Activated CD8-positive, alpha-beta memory T cell treated with anti-CD3 and anti-CD28 coated beads, Interleukin-2, amount 10 ng/mL, durations not matched to agents 7 days and 5 days (primary cell): ENCODE results near the gene PRKAR1B. TPM values are rescaled to one million over a fixed set of nuclear protein-coding genes. Genes with fewer than 3 reads are reported as not detected.

ENCODE experiments used
- ATAC-seq: fragments of 150-1000 bp; cut with Tn5 transposase; one replicate; pipeline ENCODE4 v1.10.0; 2021; ENCODE audit warnings: moderate library complexity
- CTCF ChIA-PET: fragments of 350-600 bp; sonication (Branson Sonifier 250); formaldehyde crosslinking; loops from one replicate; lab custom pipeline; 2021; ENCODE audit warnings: antibody characterized with exemption; lab: Charles Lee
- DNase-seq: peaks from one replicate; pipeline ENCODE4 v3.0.0-alpha.2; 2020
- H3K27ac Mint-ChIP-seq: one replicate; pipeline ENCODE4 v1.8.0; 2021; ENCODE audit warnings: mild to moderate bottlenecking, mixed read lengths
- H3K27me3 Mint-ChIP-seq: one replicate; pipeline ENCODE4 v1.8.0; 2021; ENCODE audit warnings: mixed read lengths
- H3K36me3 Mint-ChIP-seq: one replicate; pipeline ENCODE4 v1.8.0; 2021; ENCODE audit warnings: mild to moderate bottlenecking, mixed read lengths
- H3K4me1 Mint-ChIP-seq: one replicate; pipeline ENCODE4 v1.8.0; 2021; ENCODE audit warnings: mixed read lengths
- H3K4me3 Mint-ChIP-seq: one replicate; pipeline ENCODE4 v1.8.0; 2021; ENCODE audit warnings: mild to moderate bottlenecking, moderate library complexity, mixed read lengths
- H3K9me3 Mint-ChIP-seq: one replicate; pipeline ENCODE4 v1.8.0; 2022; ENCODE audit warnings: low read depth, mixed read lengths
- total RNA-seq, 2 experiments: library from RNA; stranded (reverse); gene quantifications; one replicate each; pipeline ENCODE4 v1.2.3, GENCODE V29; 2021

The PRKAR1B gene
- total RNA-seq, 2 experiments from 2014 or later = 22.6 to 25.0 TPM

- Mint-ChIP-seq H3K9me3 (peaks cover 9% of the 10 kb centered on the region), H3K4me1 (no peaks in the 10 kb centered on the region), H3K36me3 (peaks cover 26% of the 10 kb centered on the region), H3K27me3 (no peaks in the 10 kb centered on the region), H3K4me3 (no peak overlapping the region), H3K27ac (no peak overlapping the region)
- ATAC-seq (no peak), DNase-seq (no peak)
- CTCF ChIA-PET = no interaction called here
These were observed 25.9 kb downstream of the PRKAR1B start for GRCh38 chr7:701086-701671.

DNA sequence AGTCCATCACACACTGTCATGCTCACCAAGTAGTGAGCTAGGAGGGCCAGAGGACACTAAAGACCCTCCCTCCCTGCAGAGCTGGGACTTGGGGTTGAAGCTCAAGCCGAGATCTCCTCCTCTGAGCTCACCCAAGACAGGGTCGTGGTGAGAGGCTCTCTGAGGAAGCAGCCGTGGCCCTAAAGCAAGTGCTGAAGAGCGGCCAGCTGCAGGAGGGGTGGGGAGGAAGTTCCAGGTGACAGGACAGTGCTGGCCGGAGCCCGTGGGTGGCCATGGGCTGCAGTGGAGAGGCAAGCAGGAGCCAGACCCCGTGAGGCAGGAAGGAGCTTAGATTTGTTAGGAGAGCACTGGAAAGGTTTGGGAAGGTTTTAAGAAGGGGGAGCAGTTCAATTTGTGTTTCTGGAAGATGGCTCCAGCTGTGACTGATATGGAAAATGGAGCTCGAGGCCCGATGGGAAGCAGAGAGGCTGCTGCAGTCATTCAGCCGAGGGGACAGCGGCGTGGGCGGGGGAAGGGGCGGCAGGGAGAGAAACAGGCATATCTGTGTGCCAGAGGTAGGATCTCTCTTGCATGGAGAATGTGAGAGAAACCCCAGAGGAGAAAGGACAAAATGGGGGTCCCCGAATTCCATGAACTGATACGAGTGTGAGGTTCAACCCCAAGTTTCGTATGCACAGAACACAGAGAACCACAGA lies 27.5 kb downstream of the PRKAR1B start:
- Mint-ChIP-seq H3K4me3 (no peak overlapping the region), H3K4me1 (no peaks in the 10 kb centered on the region), H3K9me3 (peaks cover 9% of the 10 kb centered on the region), H3K27ac (no peak overlapping the region), H3K27me3 (no peaks in the 10 kb centered on the region), H3K36me3 (peaks cover 25% of the 10 kb centered on the region)
- no peak for DNase-seq
- CTCF ChIA-PET = no interaction called here
- no peak for ATAC-seq

DNA sequence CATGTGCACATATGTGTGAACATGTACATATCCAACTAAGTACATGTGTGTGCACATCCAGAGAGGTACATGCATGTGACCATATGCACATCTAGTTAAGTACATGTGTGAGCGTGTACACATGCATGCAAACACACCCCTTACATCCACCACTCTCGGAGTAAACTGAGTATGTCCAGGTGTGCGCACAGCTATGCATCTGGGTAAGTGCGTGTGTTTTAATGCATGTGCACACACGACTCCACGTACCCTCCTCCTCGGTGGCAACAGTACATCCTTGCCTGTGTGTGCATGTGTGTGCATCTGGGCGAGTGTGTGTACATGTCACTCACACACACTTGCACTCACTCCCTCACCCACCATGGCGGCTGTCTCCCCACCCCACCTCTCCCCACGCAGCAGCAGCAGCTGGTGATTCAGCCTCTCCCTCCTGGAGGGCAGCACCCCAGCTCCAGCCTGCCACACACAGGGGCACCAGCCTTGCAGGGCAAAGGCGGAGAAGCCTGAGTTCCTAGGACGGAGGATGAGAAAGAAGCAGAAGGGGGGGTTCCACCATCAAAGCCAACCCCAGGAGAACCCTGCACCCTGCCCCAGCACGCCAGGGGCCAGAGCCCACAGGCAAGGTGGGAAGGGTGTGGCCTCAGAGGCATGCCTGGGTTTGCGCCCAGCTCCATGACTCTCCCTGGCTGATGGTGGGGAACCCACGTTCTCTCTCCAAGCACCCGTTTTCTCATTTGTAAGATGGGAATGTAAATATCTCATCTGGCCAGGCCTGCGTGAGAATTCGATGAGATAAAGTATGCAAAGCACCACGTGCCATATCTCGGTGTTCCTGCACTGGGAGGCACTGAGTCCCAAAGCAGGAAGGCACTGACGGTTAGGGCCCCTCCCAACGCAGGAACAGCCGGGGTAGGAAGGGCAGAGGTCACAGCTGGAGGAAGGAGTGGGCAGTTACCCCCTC lies 28.3 kb downstream of the PRKAR1B start:
- peaks cover 5% of the 10 kb centered on the region for H3K9me3 Mint-ChIP-seq
- CTCF ChIA-PET = no interaction called here
- ATAC-seq = no peak
- H3K27me3 Mint-ChIP-seq = no peaks in the 10 kb centered on the region
- no peaks in the 10 kb centered on the region for H3K4me1 Mint-ChIP-seq
- H3K36me3 Mint-ChIP-seq = peaks cover 21% of the 10 kb centered on the region
- no peak for DNase-seq
- H3K27ac Mint-ChIP-seq = no peak overlapping the region
- H3K4me3 Mint-ChIP-seq = no peak overlapping the region

DNA sequence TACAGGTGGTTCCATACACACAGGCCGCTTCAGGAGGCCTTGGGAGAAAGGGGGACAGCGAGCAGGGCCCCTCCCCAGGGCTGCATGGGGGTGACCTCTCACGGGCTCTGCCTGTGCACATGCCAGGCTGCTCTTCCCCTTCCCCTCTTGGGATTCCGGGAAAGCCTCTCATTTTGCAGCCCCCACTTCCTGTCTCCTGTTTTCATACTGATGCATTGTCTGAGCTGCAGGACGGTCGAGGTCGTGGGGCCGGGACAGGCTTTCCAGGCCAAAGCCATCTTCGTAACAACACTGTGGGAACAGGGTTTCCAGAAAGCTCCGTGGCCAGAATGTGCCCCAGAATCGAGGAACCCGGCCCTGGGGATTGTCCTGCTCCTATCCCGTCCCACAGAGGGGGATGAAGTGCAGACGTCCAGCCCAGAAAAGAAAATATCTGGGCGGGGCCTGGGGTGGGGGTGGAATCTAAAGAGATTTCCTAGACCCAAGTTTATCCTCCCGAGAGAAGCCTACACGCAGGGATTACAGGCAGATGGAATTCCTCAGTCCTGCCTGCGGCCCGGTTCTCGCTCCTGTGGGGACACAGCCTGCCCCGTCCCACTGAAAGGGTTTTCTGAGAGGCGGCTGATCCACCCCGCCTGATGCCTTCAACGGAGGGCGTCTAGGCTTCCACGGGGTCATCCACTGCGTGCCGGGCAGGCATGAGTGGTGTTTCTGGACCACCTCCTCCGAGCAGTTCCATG lies 30.1 kb downstream of the PRKAR1B start:
- DNase-seq (no peak), ATAC-seq (no peak)
- CTCF ChIA-PET = no interaction called here
- no peak overlapping the region for H3K27ac Mint-ChIP-seq
- peaks cover 20% of the 10 kb centered on the region for H3K36me3 Mint-ChIP-seq
- peaks cover 5% of the 10 kb centered on the region for H3K9me3 Mint-ChIP-seq
- no peaks in the 10 kb centered on the region for H3K4me1 Mint-ChIP-seq
- H3K27me3 Mint-ChIP-seq = no peaks in the 10 kb centered on the region
- no peak overlapping the region for H3K4me3 Mint-ChIP-seq

DNA sequence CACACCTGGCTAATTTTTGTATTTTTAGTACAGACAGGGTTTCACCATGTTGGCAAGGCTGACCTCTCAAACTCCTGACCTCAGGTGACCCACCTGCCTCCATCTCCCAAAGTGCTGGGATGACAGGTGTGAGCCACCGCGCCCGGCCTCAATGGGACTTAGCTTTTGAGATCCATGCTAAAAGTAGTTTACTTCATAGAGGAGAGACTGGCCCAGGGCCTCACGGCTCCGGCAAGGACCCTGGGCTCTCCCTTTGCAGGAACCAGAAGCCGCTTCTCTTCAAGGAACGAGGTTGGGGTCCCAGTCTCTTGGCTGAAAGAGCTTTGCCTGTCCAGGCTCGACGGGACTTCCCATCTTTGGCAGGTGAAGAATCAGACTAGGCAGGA lies 30.7 kb downstream of the PRKAR1B start:
- Mint-ChIP-seq H3K9me3 (peaks cover 9% of the 10 kb centered on the region), H3K36me3 (peaks cover 19% of the 10 kb centered on the region), H3K27ac (no peak overlapping the region), H3K4me3 (no peak overlapping the region), H3K4me1 (no peaks in the 10 kb centered on the region), H3K27me3 (no peaks in the 10 kb centered on the region)
- CTCF ChIA-PET = no interaction called here
- no peak for DNase-seq
- ATAC-seq = no peak

GRCh38 chr7:693280-693679 lies 33.8 kb downstream of the PRKAR1B start:
- H3K9me3 Mint-ChIP-seq = peaks cover 15% of the 10 kb centered on the region
- no peak overlapping the region for H3K27ac Mint-ChIP-seq
- CTCF ChIA-PET = no interaction called here
- ATAC-seq (no peak), DNase-seq (no peak)
- H3K4me3 Mint-ChIP-seq = no peak overlapping the region
- peaks cover 26% of the 10 kb centered on the region for H3K36me3 Mint-ChIP-seq
- H3K4me1 Mint-ChIP-seq = no peaks in the 10 kb centered on the region
- no peaks in the 10 kb centered on the region for H3K27me3 Mint-ChIP-seq

GRCh38 chr7:691361-692045 lies 35.6 kb downstream of the PRKAR1B start:
- no peak overlapping the region for H3K27ac Mint-ChIP-seq

GRCh38 chr7:690478-691360 lies 36.4 kb downstream of the PRKAR1B start:
- Mint-ChIP-seq H3K4me3 (no peak overlapping the region), H3K4me1 (no peaks in the 10 kb centered on the region), H3K27me3 (no peaks in the 10 kb centered on the region), H3K9me3 (peaks cover 27% of the 10 kb centered on the region), H3K27ac (no peak overlapping the region), H3K36me3 (peaks cover 38% of the 10 kb centered on the region)
- no peak for ATAC-seq
- CTCF ChIA-PET = no interaction called here
- DNase-seq = no peak

More at GRCh38 chr7:691361-692045, 35.6 kb downstream of the PRKAR1B start:
- DNase-seq (no peak), ATAC-seq (no peak)
- H3K4me3 Mint-ChIP-seq = no peak overlapping the region
- peaks cover 26% of the 10 kb centered on the region for H3K9me3 Mint-ChIP-seq
- no peaks in the 10 kb centered on the region for H3K27me3 Mint-ChIP-seq
- H3K4me1 Mint-ChIP-seq = no peaks in the 10 kb centered on the region
- CTCF ChIA-PET = no interaction called here
- peaks cover 35% of the 10 kb centered on the region for H3K36me3 Mint-ChIP-seq

DNA sequence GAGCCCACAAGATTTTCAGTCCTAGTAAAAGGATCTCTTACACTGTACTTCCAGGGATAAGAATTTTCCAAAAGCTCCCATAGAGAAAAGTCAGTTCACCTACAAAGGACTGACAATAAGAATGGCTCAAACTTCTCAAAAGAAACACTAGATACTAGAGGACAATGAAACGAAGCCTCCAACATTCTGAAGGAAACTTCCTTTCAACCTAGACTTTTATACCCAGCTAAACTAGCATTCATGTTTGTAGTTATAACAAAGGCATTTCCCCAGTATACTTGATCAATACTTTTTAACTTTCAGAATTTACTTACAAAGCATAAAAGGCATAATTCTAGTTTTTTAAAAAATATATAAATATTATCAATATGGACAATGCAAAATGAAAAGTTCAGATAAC lies 41.5 kb downstream of the PRKAR1B start:
- Mint-ChIP-seq H3K27me3 (no peaks in the 10 kb centered on the region), H3K9me3 (peaks cover 33% of the 10 kb centered on the region), H3K4me3 (no peak overlapping the region), H3K4me1 (no peaks in the 10 kb centered on the region), H3K27ac (no peak overlapping the region), H3K36me3 (peaks cover 60% of the 10 kb centered on the region)
- ATAC-seq (no peak), DNase-seq (no peak)
- CTCF ChIA-PET = no interaction called here

- ATAC-seq (no peak), DNase-seq (no peak)
- Mint-ChIP-seq H3K27me3 (no peaks in the 10 kb centered on the region), H3K4me1 (no peaks in the 10 kb centered on the region), H3K36me3 (peaks cover 58% of the 10 kb centered on the region), H3K27ac (no peak overlapping the region), H3K4me3 (no peak overlapping the region), H3K9me3 (peaks cover 33% of the 10 kb centered on the region)
- CTCF ChIA-PET = no interaction called here
These were observed 42.7 kb downstream of the PRKAR1B start for GRCh38 chr7:684416-684815.

DNA sequence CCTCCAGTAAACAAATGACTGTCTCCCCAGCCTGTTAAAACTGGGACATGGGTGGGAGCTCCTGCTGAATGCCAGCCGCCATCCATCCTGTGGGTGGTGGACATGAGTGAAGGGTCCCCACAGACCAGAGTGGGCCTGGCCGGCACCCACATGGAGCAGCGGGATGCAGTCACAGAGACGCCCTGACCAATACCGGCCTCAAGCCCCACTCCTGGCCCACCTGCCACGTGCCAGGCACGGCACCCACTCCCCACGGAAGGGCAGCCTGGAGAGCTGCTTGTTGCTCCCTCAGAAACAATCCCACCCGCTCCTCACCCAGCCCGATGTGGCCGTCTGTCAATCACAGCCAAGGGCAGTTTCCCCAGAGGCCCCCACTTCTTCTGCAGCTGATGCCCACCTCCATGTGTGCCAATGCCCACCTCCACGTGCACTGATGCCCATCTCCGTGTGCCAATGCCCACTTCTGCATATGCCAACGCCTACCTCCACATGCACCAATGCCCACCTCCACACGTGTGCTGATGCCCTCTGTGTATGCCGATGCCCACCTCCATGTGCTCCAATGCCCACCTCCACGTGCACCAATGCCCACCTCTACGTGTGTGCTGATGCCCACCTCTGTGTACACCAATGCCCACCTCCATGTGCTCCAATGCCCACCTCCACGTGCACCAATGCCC lies 43.4 kb downstream of the PRKAR1B start:
- H3K27me3 Mint-ChIP-seq = no peaks in the 10 kb centered on the region
- H3K4me3 Mint-ChIP-seq = no peak overlapping the region
- peaks cover 31% of the 10 kb centered on the region for H3K9me3 Mint-ChIP-seq
- ATAC-seq (no peak), DNase-seq (no peak)
- H3K36me3 Mint-ChIP-seq = peaks cover 59% of the 10 kb centered on the region
- no peak overlapping the region for H3K27ac Mint-ChIP-seq
- H3K4me1 Mint-ChIP-seq = no peaks in the 10 kb centered on the region
- CTCF ChIA-PET = no interaction called here

GRCh38 chr7:682810-683209 lies 44.3 kb downstream of the PRKAR1B start:
- H3K4me1 Mint-ChIP-seq = no peaks in the 10 kb centered on the region
- H3K9me3 Mint-ChIP-seq = peaks cover 27% of the 10 kb centered on the region
- CTCF ChIA-PET = no interaction called here
- ATAC-seq = no peak
- H3K27ac Mint-ChIP-seq = no peak overlapping the region
- H3K4me3 Mint-ChIP-seq = no peak overlapping the region
- DNase-seq = no peak
- peaks cover 60% of the 10 kb centered on the region for H3K36me3 Mint-ChIP-seq
- H3K27me3 Mint-ChIP-seq = no peaks in the 10 kb centered on the region
